Hepatocyte (in vitro differentiated cells): Measurements from ENCODE around the gene MIEF2. TPM values are rescaled to one million over a fixed set of nuclear protein-coding genes. Genes with fewer than 3 reads are reported as not detected.

ENCODE experiments used
- DNase-seq: peaks from one replicate; pipeline ENCODE4 v3.0.0-alpha.2; 2016; ENCODE audit warnings: low spot score
- H2AFZ ChIP-seq: fragments of 200-600 bp; sonication (generic); 2 replicates; pipeline ENCODE4 v1.6.0; 2016; ENCODE audit warnings: antibody characterized with exemption, mild to moderate bottlenecking
- H3K27ac ChIP-seq: fragments of 200-600 bp; sonication (generic); 2 replicates; pipeline ENCODE4 v1.5.1; 2016; ENCODE audit warnings: mild to moderate bottlenecking
- H3K27me3 ChIP-seq: fragments of 200-600 bp; sonication (generic); 2 replicates; pipeline ENCODE4 v1.6.1; 2016
- H3K36me3 ChIP-seq: fragments of 200-600 bp; sonication (generic); replicated peaks from 2 replicates; pipeline ENCODE4 v1.5.1; 2016; ENCODE audit warnings: low read depth; ENCODE audit not compliant: insufficient read depth
- H3K4me1 ChIP-seq: fragments of 200-600 bp; sonication (generic); 2 replicates; pipeline ENCODE4 v1.5.1; 2016; ENCODE audit warnings: mild to moderate bottlenecking, moderate library complexity; ENCODE audit not compliant: insufficient read depth
- H3K4me2 ChIP-seq: fragments of 200-600 bp; sonication (generic); 2 replicates; pipeline ENCODE4 v1.6.0; 2016
- H3K4me3 ChIP-seq: fragments of 200-600 bp; sonication (generic); 2 replicates; pipeline ENCODE4 v1.5.1; 2016; ENCODE audit warnings: mild to moderate bottlenecking
- H3K79me2 ChIP-seq: fragments of 200-600 bp; sonication (generic); 2 replicates; pipeline ENCODE4 v1.6.0; 2017; ENCODE audit warnings: mild to moderate bottlenecking
- H3K9me2 ChIP-seq: fragments of 200-600 bp; sonication (generic); replicated peaks from 2 replicates; pipeline ENCODE4 v1.6.0; 2017; ENCODE audit warnings: mild to moderate bottlenecking; ENCODE audit not compliant: insufficient read depth
- H3K9me3 ChIP-seq: fragments of 200-600 bp; sonication (generic); 2 replicates; pipeline ENCODE4 v1.5.1; 2016; ENCODE audit warnings: low read depth, mild to moderate bottlenecking
- H4K20me1 ChIP-seq: fragments of 200-600 bp; sonication (generic); 2 replicates; pipeline ENCODE4 v1.6.0; 2016; ENCODE audit warnings: mild to moderate bottlenecking; ENCODE audit not compliant: insufficient read depth, poor library complexity, severe bottlenecking
- CTCF ChIP-seq: fragments of 200-600 bp; sonication (generic); IDR thresholded peaks from 2 replicates; pipeline ENCODE4 v1.5.1; 2016; ENCODE audit warnings: antibody characterized with exemption, mild to moderate bottlenecking; ENCODE audit not compliant: poor library complexity
- EZH2 ChIP-seq: fragments of 200-600 bp; sonication (generic); IDR thresholded peaks from 2 replicates; pipeline ENCODE4 v1.6.1; 2016; ENCODE audit warnings: antibody characterized with exemption, mild to moderate bottlenecking, borderline replicate concordance
- EZH2phosphoT487 ChIP-seq: fragments of 200-600 bp; sonication (generic); IDR thresholded peaks from one replicate; pipeline ENCODE4 v1.6.1; 2018; ENCODE audit warnings: antibody characterized with exemption, mild to moderate bottlenecking, low read depth, moderate library complexity; ENCODE audit not compliant: unreplicated experiment, severe bottlenecking
- WGBS: methylation state at CpG from one replicate; pipeline ENCODE4 v1.1.6; 2016; ENCODE audit warnings: low lambda C conversion rate; ENCODE audit errors: missing lambda C conversion rate; 5-methylcytosine and 5-hydroxymethylcytosine counted together
- polyA plus RNA-seq: library from polyadenylated mRNA; unstranded; fragments of >200 nt; fragmentation: Nextera tagmentation; extraction: Ambion mirVana; gene quantifications from 2 replicates; pipeline ENCODE4 v1.2.1, GENCODE V29; 2016
- total RNA-seq: library from RNA; depleted of rRNA; stranded (reverse); fragments of >200 nt; gene quantifications from 2 replicates; pipeline ENCODE4 v1.2.3, GENCODE V29; 2014

The MIEF2 gene
- total and polyA plus RNA-seq, 2 experiments from 2014 or later: 21.0 to 29.3 TPM

- WGBS: 98% methylated on average over 48 of the region's 50 CpGs
- no peak overlapping the region for H3K4me2 ChIP-seq
- TF ChIP-seq CTCF: no peak
- no peak for TF ChIP-seq EZH2
- TF ChIP-seq EZH2phosphoT487: no peak
- no peaks in the 10 kb centered on the region for H4K20me1 ChIP-seq
- no peak overlapping the region for H2AFZ ChIP-seq
- no peaks in the 10 kb centered on the region for H3K9me3 ChIP-seq
- H3K27me3 ChIP-seq: no peaks in the 10 kb centered on the region
- no peak overlapping the region for H3K27ac ChIP-seq
- H3K36me3 ChIP-seq: no peaks in the 10 kb centered on the region
- DNase-seq: no peak
- peaks cover 14% of the 10 kb centered on the region for H3K4me1 ChIP-seq
- peaks cover 21% of the 10 kb centered on the region for H3K79me2 ChIP-seq
- H3K9me2 ChIP-seq: no peaks in the 10 kb centered on the region
- no peak overlapping the region for H3K4me3 ChIP-seq
These were observed 3.6 kb downstream of the MIEF2 start for GRCh38 chr17:18263885-18264682.

- Histone ChIP-seq H3K27me3 (no peaks in the 10 kb centered on the region), H3K79me2 (peaks cover 10% of the 10 kb centered on the region), H3K27ac (no peak overlapping the region), H3K36me3 (no peaks in the 10 kb centered on the region), H3K4me2 (no peak overlapping the region), H2AFZ (no peak overlapping the region), H3K4me3 (no peak overlapping the region), H4K20me1 (no peaks in the 10 kb centered on the region), H3K9me2 (no peaks in the 10 kb centered on the region), H3K9me3 (no peaks in the 10 kb centered on the region), H3K4me1 (peaks cover 3% of the 10 kb centered on the region)
- no peak for TF ChIP-seq EZH2phosphoT487
- TF ChIP-seq EZH2: no peak
- TF ChIP-seq CTCF: no peak
- 92% methylated on average over 10 of the region's 10 CpGs for WGBS
- DNase-seq: no peak
These were observed 6.9 kb downstream of the MIEF2 start for GRCh38 chr17:18267366-18267765.

- Histone ChIP-seq H3K4me3 (no peak overlapping the region), H3K79me2 (peaks cover 2% of the 10 kb centered on the region), H2AFZ (no peak overlapping the region), H4K20me1 (no peaks in the 10 kb centered on the region), H3K27ac (peak overlapping the region; percentile 41), H3K4me1 (no peaks in the 10 kb centered on the region), H3K27me3 (no peaks in the 10 kb centered on the region), H3K9me2 (no peaks in the 10 kb centered on the region), H3K4me2 (no peak overlapping the region), H3K9me3 (no peaks in the 10 kb centered on the region), H3K36me3 (no peaks in the 10 kb centered on the region)
- TF ChIP-seq EZH2 (no peak), EZH2phosphoT487 (no peak), CTCF (no peak)
- peak; percentile 37 for DNase-seq
- 44% methylated on average over 14 of the region's 14 CpGs for WGBS
These were observed 7.7 kb downstream of the MIEF2 start for GRCh38 chr17:18267927-18268711.
